OCI-LY3 (cell line): ENCODE results near the gene DOCK4.

Source experiments
- EZH2phosphoT487 ChIP-seq: fragments of 200-600 bp; shearing (Covaris generic); IDR thresholded peaks from 2 replicates; pipeline ENCODE4 v1.6.1; 2018; ENCODE audit warnings: antibody characterized with exemption, mixed run types, low read depth
- TF ChIP-seq, protein P1 (sequence below): fragments of 200-600, 300-600 bp; sonication (generic); IDR thresholded peaks from 2 replicates; pipeline ENCODE4 v1.5.1; 2014; ENCODE audit warnings: antibody characterized with exemption, low read length, low read depth

DNA sequence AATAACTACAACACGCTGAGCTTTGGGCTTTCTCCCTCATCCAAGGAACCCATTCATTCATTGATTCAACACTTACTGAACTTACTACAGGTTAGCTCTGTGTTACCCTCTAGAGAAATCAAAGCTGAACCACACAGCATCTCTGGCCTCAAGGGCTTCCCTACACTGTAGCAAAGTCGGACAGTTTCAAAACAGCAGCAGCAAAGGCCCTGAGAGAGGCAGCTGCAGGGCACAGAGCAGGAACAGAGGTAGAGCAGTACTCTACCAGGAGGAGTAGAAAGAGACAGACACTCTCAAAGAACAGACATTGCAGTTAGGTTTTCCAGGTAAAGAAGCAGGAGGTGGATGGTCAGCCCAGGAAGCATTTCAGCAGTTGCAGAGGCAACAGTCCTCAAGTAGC lies 16.1 kb downstream of the DOCK4 start:
- TF ChIP-seq, protein P1, sequence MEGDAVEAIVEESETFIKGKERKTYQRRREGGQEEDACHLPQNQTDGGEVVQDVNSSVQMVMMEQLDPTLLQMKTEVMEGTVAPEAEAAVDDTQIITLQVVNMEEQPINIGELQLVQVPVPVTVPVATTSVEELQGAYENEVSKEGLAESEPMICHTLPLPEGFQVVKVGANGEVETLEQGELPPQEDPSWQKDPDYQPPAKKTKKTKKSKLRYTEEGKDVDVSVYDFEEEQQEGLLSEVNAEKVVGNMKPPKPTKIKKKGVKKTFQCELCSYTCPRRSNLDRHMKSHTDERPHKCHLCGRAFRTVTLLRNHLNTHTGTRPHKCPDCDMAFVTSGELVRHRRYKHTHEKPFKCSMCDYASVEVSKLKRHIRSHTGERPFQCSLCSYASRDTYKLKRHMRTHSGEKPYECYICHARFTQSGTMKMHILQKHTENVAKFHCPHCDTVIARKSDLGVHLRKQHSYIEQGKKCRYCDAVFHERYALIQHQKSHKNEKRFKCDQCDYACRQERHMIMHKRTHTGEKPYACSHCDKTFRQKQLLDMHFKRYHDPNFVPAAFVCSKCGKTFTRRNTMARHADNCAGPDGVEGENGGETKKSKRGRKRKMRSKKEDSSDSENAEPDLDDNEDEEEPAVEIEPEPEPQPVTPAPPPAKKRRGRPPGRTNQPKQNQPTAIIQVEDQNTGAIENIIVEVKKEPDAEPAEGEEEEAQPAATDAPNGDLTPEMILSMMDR: no peak
- no peak for TF ChIP-seq EZH2phosphoT487
